IMR-90 (cell line): ENCODE results near the gene C6orf118. TPM values are rescaled to one million over a fixed set of nuclear protein-coding genes. Genes with fewer than 3 reads are reported as not detected.

Experiments
- ATAC-seq: fragments of 200-7000 bp; cut with Tn5 transposase; 2 replicates; pipeline ENCODE4 v1.9.1; 2020; ENCODE audit warnings: low read depth, mild to moderate bottlenecking, moderate library complexity
- BruUV-seq: library from RNA; stranded (reverse); fragments of 400-500 nt; replicated peaks from 2 replicates; lab custom pipeline; 2021; lab: Mats Ljungman, UMichigan
- CTCF ChIA-PET: fragments of 300-600 bp; formaldehyde crosslinking; extraction: SDS; loops from one replicate; lab custom pipeline; 2021; ENCODE audit warnings: antibody characterized with exemption; lab: Yijun Ruan, JAX
- POLR2A ChIA-PET: fragments of 300-600 bp; sonication (Branson Sonifier 250); formaldehyde crosslinking; loops from one replicate; lab custom pipeline; 2022; ENCODE audit warnings: antibody characterized with exemption; ENCODE audit not compliant: unreplicated experiment; lab: Charles Lee
- DNase-seq: peaks from one replicate; pipeline ENCODE4 v3.0.0; 2013
- H2AFZ ChIP-seq: replicated peaks from 2 replicates; pipeline ENCODE3; 2013; ENCODE audit warnings: low read length, mild to moderate bottlenecking; ENCODE audit not compliant: poor library complexity
- H2AK5ac ChIP-seq: 2 replicates; pipeline ENCODE4 v1.6.1; 2013; ENCODE audit warnings: low read depth, low read length, inconsistent platforms
- H2AK9ac ChIP-seq: replicated peaks from 2 replicates; pipeline ENCODE3; 2013; ENCODE audit warnings: mild to moderate bottlenecking, low read depth, low read length, moderate library complexity; ENCODE audit not compliant: poor library complexity
- H2BK120ac ChIP-seq: 2 replicates; pipeline ENCODE4 v1.6.1; 2013; ENCODE audit warnings: low read depth, low read length, inconsistent platforms
- H2BK15ac ChIP-seq: 3 replicates; pipeline ENCODE4 v1.6.1; 2013; ENCODE audit warnings: low read depth, low read length, inconsistent platforms
- H2BK20ac ChIP-seq: 2 replicates; pipeline ENCODE4 v1.6.1; 2013; ENCODE audit warnings: low read depth, mild to moderate bottlenecking, inconsistent platforms, low read length, moderate library complexity
- H2BK5ac ChIP-seq: 2 replicates; pipeline ENCODE4 v1.6.1; 2013; ENCODE audit warnings: mild to moderate bottlenecking, low read depth, low read length, inconsistent platforms; ENCODE audit not compliant: poor library complexity, severe bottlenecking
- H3K14ac ChIP-seq: replicated peaks from 2 replicates; pipeline ENCODE4 v1.6.1; 2013; ENCODE audit warnings: low read depth, low read length, inconsistent platforms
- H3K18ac ChIP-seq: 2 replicates; pipeline ENCODE4 v1.6.1; 2013; ENCODE audit warnings: low read depth, low read length, control low read depth
- H3K23ac ChIP-seq: 2 replicates; pipeline ENCODE4 v1.6.1; 2013; ENCODE audit warnings: low read depth, low read length, inconsistent platforms
- H3K27ac ChIP-seq: 2 replicates; pipeline ENCODE4 v1.5.1; 2013; ENCODE audit warnings: mild to moderate bottlenecking, control low read depth, low read length; ENCODE audit not compliant: insufficient read depth
- H3K27me3 ChIP-seq: 2 replicates; pipeline ENCODE4 v1.6.1; 2013; ENCODE audit warnings: low read length; ENCODE audit not compliant: control insufficient read depth, insufficient read depth
- H3K36me3 ChIP-seq: 2 replicates; pipeline ENCODE4 v1.6.1; 2013; ENCODE audit warnings: low read length, mixed read lengths; ENCODE audit not compliant: control insufficient read depth, insufficient read depth
- H3K4ac ChIP-seq: 2 replicates; pipeline ENCODE4 v1.6.1; 2013; ENCODE audit warnings: low read depth, low read length, inconsistent platforms
- H3K4me1 ChIP-seq: 2 replicates; pipeline ENCODE4 v1.6.1; 2013; ENCODE audit warnings: low read length, mixed read lengths; ENCODE audit not compliant: control insufficient read depth, insufficient read depth
- H3K4me2 ChIP-seq: 2 replicates; pipeline ENCODE4 v1.6.1; 2013; ENCODE audit warnings: low read depth, mild to moderate bottlenecking, control low read depth, low read length, moderate library complexity
- H3K4me3 ChIP-seq: 2 replicates; pipeline ENCODE4 v1.5.1; 2013; ENCODE audit warnings: low read depth, mild to moderate bottlenecking, control low read depth, low read length, moderate library complexity; ENCODE audit not compliant: insufficient read depth
- H3K56ac ChIP-seq: 2 replicates; pipeline ENCODE4 v1.6.1; 2013; ENCODE audit warnings: low read length, inconsistent platforms; ENCODE audit not compliant: insufficient read depth; ENCODE audit errors: extremely low read depth
- H3K79me1 ChIP-seq, 2 experiments: 2 replicates each; pipeline ENCODE4 v1.6.1; 2013; ENCODE audit warnings: low read length in 2 of 2, inconsistent platforms in 1 of 2, low read depth in 1 of 2
- H3K9ac ChIP-seq: 2 replicates; pipeline ENCODE4 v1.6.1; 2013; ENCODE audit warnings: low read depth, low read length, control low read depth
- H3K9me1 ChIP-seq: 2 replicates; pipeline ENCODE4 v1.6.1; 2013; ENCODE audit warnings: low read length, inconsistent platforms; ENCODE audit not compliant: insufficient read depth
- H3K9me3 ChIP-seq: 2 replicates; pipeline ENCODE4 v1.6.1; 2013; ENCODE audit warnings: low read length; ENCODE audit not compliant: control insufficient read depth, insufficient read depth
- H4K20me1 ChIP-seq: 2 replicates; pipeline ENCODE4 v1.6.1; 2013; ENCODE audit warnings: low read length, inconsistent platforms; ENCODE audit not compliant: insufficient read depth
- H4K5ac ChIP-seq: 2 replicates; pipeline ENCODE4 v1.6.1; 2013; ENCODE audit warnings: mild to moderate bottlenecking, low read depth, low read length, control low read depth
- H4K8ac ChIP-seq, 2 experiments: 2 replicates each; pipeline ENCODE4 v1.6.1; 2013; ENCODE audit warnings: low read depth in 2 of 2, low read length in 2 of 2, control low read depth in 1 of 2, inconsistent platforms in 1 of 2
- H4K91ac ChIP-seq: 2 replicates; pipeline ENCODE4 v1.6.1; 2013; ENCODE audit warnings: low read depth, low read length, inconsistent platforms; ENCODE audit not compliant: insufficient read depth
- MAZ ChIP-seq: IDR thresholded peaks from 2 replicates; pipeline ENCODE4 v1.6.1; 2012; ENCODE audit warnings: low read depth, mild to moderate bottlenecking, low read length, improper control_type of control experiment, moderate library complexity, borderline replicate concordance
- WGBS, 2 experiments: methylation state at CpG; one replicate each; pipeline versions ENCODE4 v1.1.5 to v1.1.7; 2013; ENCODE audit warnings: missing lambda C conversion rate in 2 of 2; ENCODE audit not compliant: insufficient read length in 1 of 2; ENCODE audit errors: extremely low coverage in 2 of 2; 5-methylcytosine and 5-hydroxymethylcytosine counted together
- dilution Hi-C: fragments of 300-500 bp; cut with HindIII; formaldehyde crosslinking; loops from one replicate; pipeline ENCODE4 v1.14.3; 2018; ENCODE audit warnings: low sequenced_read_pairs; ENCODE audit not compliant: unreplicated experiment
- in situ Hi-C: fragments of 300-500 bp; cut with MboI; formaldehyde crosslinking; loops from 3 replicates; pipeline ENCODE4 v1.14.3; 2019; ENCODE audit warnings: low sequenced_read_pairs, inconsistent platforms, mixed read lengths
- intact Hi-C: fragments of 100-400 bp; cut with micrococcal nuclease; formaldehyde crosslinking; loops from 2 replicates; pipeline ENCODE4 v1.10.0; 2022
- polyA plus RNA-seq, 3 experiments: library from polyadenylated mRNA; depleted of rRNA; stranded (reverse); fragments of >200 nt; gene quantifications; 2 replicates each; pipeline ENCODE4 v1.2.3, GENCODE V29; 2012; ENCODE audit warnings: low replicate concordance in 1 of 3
- total RNA-seq: library from RNA; depleted of rRNA; stranded (reverse); fragments of >200 nt; gene quantifications from 2 replicates; pipeline ENCODE4 v1.2.3, GENCODE V29; 2012

The C6orf118 gene
- total and polyA plus RNA-seq, 2 of the 4 experiments (the other 2 are of a cell fraction) = not detected

- Histone ChIP-seq H2BK15ac (no peak overlapping the region), H3K4ac (no peak overlapping the region), H2AFZ (no peak overlapping the region), H2BK5ac (no peak overlapping the region), H2AK5ac (no peak overlapping the region), H2AK9ac (no peak overlapping the region), H3K4me3 (no peak overlapping the region), H4K91ac (no peak overlapping the region), H4K20me1 (no peaks in the 10 kb centered on the region), H3K14ac (no peak overlapping the region), H3K23ac (no peak overlapping the region), H3K4me2 (no peak overlapping the region), H3K18ac (no peak overlapping the region), H3K56ac (no peak overlapping the region), H4K5ac (no peak overlapping the region), H3K27ac (no peak overlapping the region), H3K9me1 (no peaks in the 10 kb centered on the region), H3K4me1 (no peaks in the 10 kb centered on the region), H3K36me3 (no peaks in the 10 kb centered on the region), H2BK20ac (no peak overlapping the region), H3K9me3 (no peaks in the 10 kb centered on the region), H4K8ac (no peak overlapping the region), H3K9ac (no peak overlapping the region), H3K27me3 (no peaks in the 10 kb centered on the region), H3K79me1 (no peaks in the 10 kb centered on the region), H2BK120ac (no peak overlapping the region)
- ChIA-PET CTCF (no interaction called here), POLR2A (no interaction called here)
- in situ Hi-C loops = no loop called here
- no CpG with 5 or more reads among the region's 5 CpGs for WGBS, 2 experiments
- BruUV-seq = no TSS peak
- no peak for TF ChIP-seq MAZ
- dilution Hi-C loops = no loop called here
- DNase-seq (no peak), ATAC-seq (no peak)
- intact Hi-C loops = no loop called here
Measured at GRCh38 chr6:165298875-165299274, 10.5 kb downstream of the C6orf118 start.
